HUES64 (cell line): ENCODE results near the gene MED12L.

Source experiments
- H3K27ac ChIP-seq: 2 replicates; pipeline ENCODE4 v1.7.0; 2013; ENCODE audit warnings: low read depth, low read length, inconsistent platforms
- H3K27me3 ChIP-seq: 2 replicates; pipeline ENCODE4 v1.6.1; 2013; ENCODE audit warnings: mild to moderate bottlenecking, low read length; ENCODE audit not compliant: insufficient read depth
- H3K36me3 ChIP-seq: 2 replicates; pipeline ENCODE4 v1.6.1; 2013; ENCODE audit warnings: mild to moderate bottlenecking, low read length; ENCODE audit not compliant: insufficient read depth
- H3K4me1 ChIP-seq: 2 replicates; pipeline ENCODE4 v1.6.1; 2013; ENCODE audit warnings: mild to moderate bottlenecking, low read length, moderate library complexity; ENCODE audit not compliant: insufficient read depth
- H3K4me3 ChIP-seq: 2 replicates; pipeline ENCODE4 v1.5.1; 2013; ENCODE audit warnings: mild to moderate bottlenecking, low read length, moderate library complexity
- H3K9ac ChIP-seq: 2 replicates; pipeline ENCODE4 v1.6.1; 2013; ENCODE audit warnings: mild to moderate bottlenecking, low read depth, low read length
- H3K9me3 ChIP-seq: 2 replicates; pipeline ENCODE4 v1.6.1; 2013; ENCODE audit warnings: low read depth, low read length; ENCODE audit not compliant: insufficient read depth
- WGBS: fragments of 150-250, 120-280 bp; methylation state at CpG from one replicate; pipeline ENCODE4 v1.1.7; 2013; ENCODE audit warnings: missing lambda C conversion rate; 5-methylcytosine and 5-hydroxymethylcytosine counted together

MED12L gene

GRCh38 chr3:151460774-151461450 is 375.4 kb downstream of the MED12L start, which contains the start of gene IGSF10:
IGSF10 (minus strand) TSS chr3:151461061; CDS start chr3:151458709, 2,352 bp downstream.
- no peaks in the 10 kb centered on the region for H3K9me3 ChIP-seq
- no peak within 1 kb of the TSS for H3K27ac ChIP-seq
- no peaks in the 10 kb centered on the region for H3K36me3 ChIP-seq
- WGBS, result 10% methylated on average over 39 of the region's 40 CpGs
- H3K9ac ChIP-seq, result no peak within 1 kb of the TSS
- peak within 1 kb of the TSS; percentile 59 for H3K4me3 ChIP-seq
- peaks cover 28% of the 10 kb centered on the region; the same call in 1 of the 2 replicates for H3K27me3 ChIP-seq
- H3K4me1 ChIP-seq, result peaks cover 3% of the 10 kb centered on the region; the same call in 1 of the 2 replicates

- 92% methylated on average over 6 of the region's 6 CpGs for WGBS
Observed at GRCh38 chr3:151462278-151462780, 376.9 kb downstream of the MED12L start.

DNA sequence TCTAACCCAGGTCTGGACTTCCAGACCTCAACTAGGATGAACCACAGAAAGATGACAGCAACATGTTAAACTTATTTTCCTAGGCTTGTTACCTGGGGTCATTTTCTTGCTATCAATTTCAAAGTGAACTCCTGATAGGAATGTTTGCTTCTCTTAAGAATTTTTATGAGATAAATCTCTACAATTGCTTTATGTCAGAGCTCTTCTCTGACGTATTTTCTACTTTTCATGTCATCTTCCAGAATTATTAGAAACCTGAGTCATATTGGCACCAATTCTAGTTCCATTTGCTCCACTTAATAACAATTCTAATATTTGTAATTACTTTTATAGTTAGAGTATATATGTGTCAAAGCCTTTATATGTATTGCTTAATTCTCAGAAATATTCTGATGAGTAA is 377.5 kb downstream of the MED12L start:
- no peak overlapping the region for H3K9ac ChIP-seq
- H3K36me3 ChIP-seq, result no peaks in the 10 kb centered on the region
- peaks cover 28% of the 10 kb centered on the region; the same call in 1 of the 2 replicates for H3K27me3 ChIP-seq
- H3K4me1 ChIP-seq, result peaks cover 3% of the 10 kb centered on the region; the same call in 1 of the 2 replicates
- H3K27ac ChIP-seq, result no peak overlapping the region
- no peak overlapping the region for H3K4me3 ChIP-seq
- no peaks in the 10 kb centered on the region for H3K9me3 ChIP-seq
- 80% methylated on average over 1 of the region's 1 CpG for WGBS

More at GRCh38 chr3:151462278-151462780, 376.9 kb downstream of the MED12L start:
- Histone ChIP-seq H3K4me1 (peaks cover 3% of the 10 kb centered on the region; the same call in 1 of the 2 replicates), H3K27me3 (peaks cover 28% of the 10 kb centered on the region; the same call in 1 of the 2 replicates), H3K4me3 (no peak overlapping the region), H3K36me3 (no peaks in the 10 kb centered on the region), H3K27ac (no peak overlapping the region), H3K9me3 (no peaks in the 10 kb centered on the region), H3K9ac (no peak overlapping the region)

- peaks cover 7% of the 10 kb centered on the region; the same call in 1 of the 2 replicates for H3K27me3 ChIP-seq
- H3K27ac ChIP-seq, result no peak overlapping the region
- WGBS, result 96% methylated on average over 1 of the region's 1 CpG
Observed at GRCh38 chr3:151467069-151467468, 381.6 kb downstream of the MED12L start.

DNA sequence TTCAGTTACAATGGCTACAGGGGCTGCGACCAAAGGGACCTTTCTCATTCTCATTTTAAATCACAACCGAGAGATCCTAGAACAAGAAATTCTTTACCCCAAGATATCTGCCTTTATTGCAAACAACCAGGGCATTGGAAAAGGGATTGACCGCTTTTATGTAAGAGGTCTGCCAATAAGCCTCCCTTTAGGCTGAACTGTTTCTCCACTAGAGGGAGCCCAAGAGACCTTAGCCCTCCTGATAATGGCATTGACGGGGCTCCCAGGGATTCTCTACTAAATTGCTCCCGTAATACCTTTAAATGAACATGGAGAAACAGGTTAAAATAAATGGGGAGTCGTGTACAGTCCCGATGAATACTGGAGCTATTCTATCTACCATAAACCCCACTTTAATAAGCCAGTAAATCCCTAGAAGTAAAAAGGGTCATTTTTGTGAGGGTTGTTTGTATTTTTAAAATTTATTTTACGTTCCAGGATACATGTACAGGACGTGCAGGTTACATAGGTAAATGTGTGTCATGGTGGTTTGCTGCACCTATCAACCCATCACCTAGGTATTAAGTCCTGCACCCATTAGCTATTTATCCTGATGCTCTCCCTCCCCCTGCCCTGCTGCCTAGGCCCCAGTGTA is 382.9 kb downstream of the MED12L start:
- no peak overlapping the region for H3K27ac ChIP-seq
- WGBS, result 68% methylated on average over 7 of the region's 9 CpGs

More at GRCh38 chr3:151467069-151467468, 381.6 kb downstream of the MED12L start:
- H3K9me3 ChIP-seq, result no peaks in the 10 kb centered on the region
- H3K9ac ChIP-seq, result no peak overlapping the region
- H3K4me3 ChIP-seq, result no peak overlapping the region
- H3K4me1 ChIP-seq, result no peaks in the 10 kb centered on the region
- H3K36me3 ChIP-seq, result no peaks in the 10 kb centered on the region

DNA sequence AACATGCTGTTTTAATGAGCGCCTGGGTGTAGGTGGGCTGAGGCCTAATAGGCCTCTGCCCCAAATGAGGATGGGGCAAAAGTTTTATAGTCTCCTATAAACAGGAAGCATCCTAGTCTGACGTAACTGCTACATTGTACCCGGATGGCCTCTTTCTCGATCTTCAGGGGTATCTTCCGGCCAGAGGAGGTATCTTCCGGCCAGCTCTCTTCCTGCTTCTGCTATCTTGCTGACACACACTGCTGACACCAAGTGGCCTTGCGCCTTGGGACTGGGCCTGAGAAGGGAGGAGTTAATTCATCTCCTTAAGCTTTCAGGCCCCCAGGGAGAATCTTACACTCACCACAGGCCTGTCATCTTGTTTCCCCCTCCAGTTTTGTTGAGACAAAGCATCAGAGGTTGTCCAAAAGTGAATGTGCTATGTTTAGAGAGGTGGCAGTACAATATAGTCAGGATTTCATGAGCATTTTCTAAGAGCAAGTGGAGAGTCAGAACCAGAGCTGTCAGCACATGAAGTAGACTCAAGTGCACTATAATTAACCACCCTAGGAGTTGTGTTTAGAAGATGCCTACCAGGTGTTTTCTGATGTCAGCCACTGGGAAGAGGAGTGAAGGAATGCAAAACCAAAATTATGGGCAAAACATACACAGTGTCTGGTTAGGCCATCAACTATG is 391.0 kb downstream of the MED12L start:
- H3K27me3 ChIP-seq, result no peaks in the 10 kb centered on the region
- H3K36me3 ChIP-seq, result no peaks in the 10 kb centered on the region
- peaks cover 19% of the 10 kb centered on the region for H3K4me1 ChIP-seq
- H3K27ac ChIP-seq, result no peak overlapping the region
- WGBS, result 91% methylated on average over 6 of the region's 7 CpGs
- no peak overlapping the region for H3K4me3 ChIP-seq
- H3K9ac ChIP-seq, result no peak overlapping the region
- H3K9me3 ChIP-seq, result no peaks in the 10 kb centered on the region

More for the DNA sequence above, 382.9 kb downstream of the MED12L start:
- H3K4me1 ChIP-seq, result no peaks in the 10 kb centered on the region
- no peak overlapping the region for H3K9ac ChIP-seq
- H3K4me3 ChIP-seq, result no peak overlapping the region
- no peaks in the 10 kb centered on the region for H3K9me3 ChIP-seq
- no peaks in the 10 kb centered on the region for H3K27me3 ChIP-seq
- no peaks in the 10 kb centered on the region for H3K36me3 ChIP-seq

DNA sequence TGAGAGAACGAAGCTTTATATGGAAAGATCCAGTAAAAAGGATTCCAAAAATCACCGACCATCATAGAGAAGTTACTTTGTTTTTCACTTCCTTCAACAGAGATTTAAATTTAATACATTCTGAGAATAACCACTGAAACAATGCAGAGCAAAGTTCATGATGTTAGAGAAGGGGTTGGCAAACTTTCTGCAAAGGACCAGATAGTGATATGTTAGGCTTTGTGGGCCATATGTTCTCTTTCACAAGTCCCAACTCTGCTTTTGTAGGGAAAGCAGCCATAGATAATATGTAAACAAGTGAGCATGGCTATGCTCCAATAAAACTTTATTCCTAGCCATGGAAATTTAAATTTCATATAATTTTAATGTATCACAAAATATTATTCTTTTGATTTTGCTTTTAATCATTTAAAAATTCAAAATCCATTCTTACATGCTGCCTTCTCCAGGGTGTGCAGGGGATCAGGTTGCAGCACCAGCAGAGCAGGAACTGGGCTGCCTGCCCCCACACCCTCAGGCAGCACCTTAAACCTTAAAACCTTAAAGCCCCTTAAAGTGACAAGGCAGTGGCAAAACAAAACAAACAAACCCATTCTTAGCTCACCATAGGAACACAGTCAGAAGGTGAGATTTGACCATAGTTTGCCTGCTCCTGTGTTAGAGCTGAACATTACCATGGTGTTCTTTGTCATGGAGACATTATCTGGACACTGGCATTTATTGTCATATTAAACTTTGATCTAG is 392.3 kb downstream of the MED12L start:
- Histone ChIP-seq H3K9me3 (no peaks in the 10 kb centered on the region), H3K4me1 (peaks cover 19% of the 10 kb centered on the region), H3K9ac (no peak overlapping the region), H3K4me3 (no peak overlapping the region), H3K36me3 (no peaks in the 10 kb centered on the region), H3K27ac (no peak overlapping the region), H3K27me3 (no peaks in the 10 kb centered on the region)
- 80% methylated on average over 1 of the region's 2 CpGs for WGBS

DNA sequence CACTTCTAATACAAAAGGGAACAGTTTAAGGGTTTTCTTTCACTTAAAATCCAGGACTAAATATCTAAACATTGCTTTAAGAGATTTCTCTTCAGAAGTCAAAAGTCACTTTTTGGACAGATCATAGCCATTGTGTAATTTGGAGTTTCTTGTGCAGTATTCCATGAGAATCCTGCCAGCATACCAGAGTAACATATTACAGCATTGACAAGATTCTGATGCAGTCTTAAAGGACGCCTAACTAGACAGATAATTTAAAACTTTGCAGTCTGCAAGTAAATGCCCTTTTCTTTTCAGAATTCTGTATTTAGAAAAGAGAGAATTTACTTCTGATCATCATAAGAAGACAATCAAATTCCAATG is 392.9 kb downstream of the MED12L start:
- H3K9ac ChIP-seq, result no peak overlapping the region
- H3K9me3 ChIP-seq, result no peaks in the 10 kb centered on the region
- H3K4me1 ChIP-seq, result peaks cover 19% of the 10 kb centered on the region
- no peaks in the 10 kb centered on the region for H3K36me3 ChIP-seq
- no peak overlapping the region for H3K27ac ChIP-seq
- 67% methylated on average over 1 of the region's 1 CpG for WGBS
- H3K4me3 ChIP-seq, result no peak overlapping the region
- no peaks in the 10 kb centered on the region for H3K27me3 ChIP-seq

GRCh38 chr3:151479452-151479851 is 394.0 kb downstream of the MED12L start:
- Histone ChIP-seq H3K27ac (no peak overlapping the region), H3K4me1 (peaks cover 19% of the 10 kb centered on the region), H3K9me3 (no peaks in the 10 kb centered on the region), H3K27me3 (no peaks in the 10 kb centered on the region), H3K36me3 (no peaks in the 10 kb centered on the region), H3K9ac (no peak overlapping the region), H3K4me3 (no peak overlapping the region)
- WGBS, result 71% methylated on average over 1 of the region's 1 CpG

- Histone ChIP-seq H3K27ac (no peak overlapping the region), H3K4me3 (no peak overlapping the region), H3K27me3 (no peaks in the 10 kb centered on the region), H3K9ac (no peak overlapping the region), H3K9me3 (no peaks in the 10 kb centered on the region), H3K36me3 (no peaks in the 10 kb centered on the region), H3K4me1 (peaks cover 19% of the 10 kb centered on the region)
- 96% methylated on average over 2 of the region's 2 CpGs for WGBS
Observed at GRCh38 chr3:151480492-151480891, 395.0 kb downstream of the MED12L start.
